A549 (cell line): Measurements from ENCODE around the gene C2. TPM values are rescaled to one million over a fixed set of nuclear protein-coding genes. Genes with fewer than 3 reads are reported as not detected.

ENCODE experiments used
- ATAC-seq, 2 experiments: fragments of 200-7000 bp in 1 of 2; fragments of >200 bp in 1 of 2; cut with Nextera tagmentation in 1 of 2; cut with Tn5 transposase in 1 of 2; 3 replicates each; pipeline versions ENCODE4 v1.8.0 to v1.9.1; 2018 to 2020; ENCODE audit warnings: mild to moderate bottlenecking in 1 of 2, moderate library complexity in 1 of 2
- CTCF ChIA-PET: fragments of 300-600 bp; sonication (Branson Sonifier 250); formaldehyde crosslinking; extraction: SDS; loops from one replicate; lab custom pipeline; 2021; ENCODE audit warnings: antibody characterized with exemption, inconsistent platforms; lab: Yijun Ruan, JAX
- POLR2A ChIA-PET: fragments of 350-600 bp; formaldehyde crosslinking; extraction: SDS; loops from one replicate; lab custom pipeline; 2021; ENCODE audit warnings: antibody characterized with exemption, inconsistent platforms; lab: Yijun Ruan, JAX
- DNase-seq, 2 experiments: peaks; one replicate each; pipeline versions ENCODE4 v3.0.0 to v3.0.0-alpha.2; 2011 to 2016; ENCODE audit warnings: low read depth in 1 of 2, low spot score in 1 of 2
- FAIRE-seq: peaks from 2 replicates; lab custom pipeline; 2011; peaks lifted over from hg19 to GRCh38; lab: Jason Lieb, UNC
- H3K27ac ChIP-seq, 2 experiments: fragments of >200 bp; sonication (Bioruptor Twin); formaldehyde crosslinking; 3 replicates each; pipeline ENCODE4 v1.5.1; 2016 to 2017
- H3K4me1 ChIP-seq: fragments of >200 bp; sonication (Bioruptor Twin); formaldehyde crosslinking; 3 replicates; pipeline ENCODE4 v1.6.1; 2016
- H3K4me2 ChIP-seq: fragments of >200 bp; sonication (Bioruptor Twin); formaldehyde crosslinking; 3 replicates; pipeline ENCODE4 v1.6.1; 2016
- H3K4me3 ChIP-seq: fragments of >200 bp; sonication (Bioruptor Twin); formaldehyde crosslinking; 3 replicates; pipeline ENCODE4 v1.5.1; 2016
- H3K9me3 ChIP-seq: fragments of >200 bp; sonication (Bioruptor Twin); formaldehyde crosslinking; 3 replicates; pipeline ENCODE4 v1.6.1; 2016
- CBX8 ChIP-seq: fragments of 200-600 bp; sonication (generic); IDR thresholded peaks from 2 replicates; pipeline ENCODE4 v1.6.1; 2016
- CHD2 ChIP-seq: fragments of 150-350 bp; IDR thresholded peaks from 2 replicates; pipeline ENCODE4 v1.6.1; 2014; ENCODE audit warnings: low read length; ENCODE audit not compliant: partially characterized antibody
- CHD4 ChIP-seq: fragments of 200-600 bp; sonication (generic); IDR thresholded peaks from 2 replicates; pipeline ENCODE4 v1.6.1; 2016; ENCODE audit warnings: antibody characterized with exemption, mild to moderate bottlenecking, borderline replicate concordance
- EHMT2 ChIP-seq: fragments of 200-600 bp; sonication (generic); IDR thresholded peaks from 2 replicates; pipeline ENCODE4 v1.6.1; 2016; ENCODE audit warnings: antibody characterized with exemption, low read depth, mild to moderate bottlenecking, moderate library complexity
- ESRRA ChIP-seq: fragments of 150-350 bp; IDR thresholded peaks from 2 replicates; pipeline ENCODE4 v1.6.1; 2014; ENCODE audit warnings: mild to moderate bottlenecking, low read length, borderline replicate concordance
- FOSB ChIP-seq: fragments of 250-450 bp; sonication (Bioruptor Pico); IDR thresholded peaks from 2 replicates; pipeline ENCODE4 v1.5.0; 2020; ENCODE audit warnings: mild to moderate bottlenecking, moderate library complexity
- HEYL ChIP-seq: fragments of 250-450 bp; sonication (Bioruptor Pico); IDR thresholded peaks from 2 replicates; pipeline ENCODE4 v1.8.0; 2021; ENCODE audit warnings: mild to moderate bottlenecking, moderate library complexity
- HOXB5 ChIP-seq: fragments of 250-450 bp; sonication (Bioruptor Pico); IDR thresholded peaks from 2 replicates; pipeline ENCODE4 v1.5.0; 2020; ENCODE audit warnings: mild to moderate bottlenecking, moderate library complexity
- JUN ChIP-seq, 2 experiments: fragments of >200 bp; sonication (Bioruptor Twin); formaldehyde crosslinking; IDR thresholded peaks; 2 replicates in 1 of 2; 3 replicates in 1 of 2; pipeline ENCODE4 v1.6.1; 2016 to 2017
- JUNB ChIP-seq: fragments of >200 bp; sonication (Bioruptor Twin); formaldehyde crosslinking; IDR thresholded peaks from 2 replicates; pipeline ENCODE4 v1.6.1; 2016
- KDM1A ChIP-seq: fragments of 200-600 bp; sonication (generic); IDR thresholded peaks from 2 replicates; pipeline ENCODE4 v1.6.1; 2016; ENCODE audit warnings: low read depth, mild to moderate bottlenecking
- MYC ChIP-seq: IDR thresholded peaks from 2 replicates; pipeline ENCODE4 v1.6.1; 2012; ENCODE audit warnings: mild to moderate bottlenecking, inconsistent platforms, low read length, improper control_type of control experiment, borderline replicate concordance
- NPAS2 ChIP-seq: fragments of 250-450 bp; sonication (Bioruptor Pico); IDR thresholded peaks from 2 replicates; pipeline ENCODE4 v1.8.0; 2022; ENCODE audit warnings: mild to moderate bottlenecking, moderate library complexity, borderline replicate concordance
- PHF8 ChIP-seq: fragments of 200-600 bp; sonication (generic); IDR thresholded peaks from 2 replicates; pipeline ENCODE4 v1.6.1; 2016; ENCODE audit warnings: low read depth, mild to moderate bottlenecking, antibody characterized with exemption, moderate library complexity, borderline replicate concordance
- POLR2A ChIP-seq: IDR thresholded peaks from 2 replicates; pipeline ENCODE4 v1.6.1; 2012; ENCODE audit warnings: mild to moderate bottlenecking, low read length
- POLR2AphosphoS2 ChIP-seq: conservative IDR thresholded peaks from 2 replicates; pipeline ENCODE4 v1.6.1; 2012; ENCODE audit warnings: low read length, improper control_type of control experiment, inconsistent platforms
- RAD21 ChIP-seq, 2 experiments: fragments of >200 bp in 1 of 2; sonication (Bioruptor Twin) in 1 of 2; formaldehyde crosslinking in 1 of 2; IDR thresholded peaks in 1 of 2; conservative IDR thresholded peaks in 1 of 2; 2 replicates in 1 of 2; 3 replicates in 1 of 2; pipeline ENCODE4 v1.6.1; 2012 to 2018; ENCODE audit warnings: inconsistent platforms in 1 of 2
- RARB ChIP-seq: fragments of 250-450 bp; sonication (Bioruptor Pico); IDR thresholded peaks from 2 replicates; pipeline ENCODE4 v1.8.0; 2021; ENCODE audit warnings: mild to moderate bottlenecking, moderate library complexity
- RNF2 ChIP-seq: fragments of 200-600 bp; sonication (generic); IDR thresholded peaks from 2 replicates; pipeline ENCODE4 v1.6.1; 2016; ENCODE audit warnings: low read depth, mild to moderate bottlenecking, antibody characterized with exemption, moderate library complexity, borderline replicate concordance
- SMC3 ChIP-seq: fragments of >200 bp; sonication (Bioruptor Twin); formaldehyde crosslinking; IDR thresholded peaks from 3 replicates; pipeline ENCODE4 v1.6.1; 2018; ENCODE audit warnings: inconsistent platforms
- SREBF2 ChIP-seq: fragments of 450-650 bp; IDR thresholded peaks from 2 replicates; pipeline ENCODE4 v1.6.1; 2014; ENCODE audit warnings: mild to moderate bottlenecking, moderate library complexity
- ZNF302 ChIP-seq: fragments of 250-450 bp; sonication (Bioruptor Pico); IDR thresholded peaks from 2 replicates; pipeline ENCODE4 v1.9.0; 2021; ENCODE audit warnings: inconsistent platforms, mild to moderate bottlenecking, moderate library complexity
- ZSCAN20 ChIP-seq: fragments of 250-450 bp; sonication (Bioruptor Pico); IDR thresholded peaks from 2 replicates; pipeline ENCODE4 v1.8.0; 2022; ENCODE audit warnings: mild to moderate bottlenecking, moderate library complexity
- WGBS: methylation state at CpG from one replicate; pipeline ENCODE4 v1.1.6; 2017; ENCODE audit errors: missing lambda C conversion rate; 5-methylcytosine and 5-hydroxymethylcytosine counted together
- polyA plus RNA-seq, 4 experiments: library from polyadenylated mRNA; depleted of rRNA in 3 of 4; stranded (reverse); fragments of >200 nt; fragmentation: RNase III in 1 of 4; extraction: RNeasy Plus Mini Kit Qiagen cat#74134 plus additional on column Dnase treatment in 1 of 4; gene quantifications; 2 replicates in 3 of 4; 3 replicates in 1 of 4; pipeline ENCODE4 v1.2.3, GENCODE V29; 2011 to 2017
- TF ChIP-seq, protein P1 (sequence below): fragments of >200 bp; sonication (Bioruptor Twin); formaldehyde crosslinking; IDR thresholded peaks from 3 replicates; pipeline ENCODE4 v1.6.1; 2016
- TF ChIP-seq, protein P2 (sequence below): fragments of 450-650 bp; IDR thresholded peaks from 2 replicates; pipeline ENCODE4 v1.6.1; 2014; ENCODE audit warnings: antibody characterized with exemption
- TF ChIP-seq, protein P3 (sequence below): fragments of >200 bp; sonication (Bioruptor Twin); formaldehyde crosslinking; IDR thresholded peaks from 3 replicates; pipeline ENCODE4 v1.5.1; 2016
- TF ChIP-seq, protein P4 (sequence below): fragments of 200-600 bp; sonication (generic); IDR thresholded peaks from 2 replicates; pipeline ENCODE4 v1.6.1; 2016; ENCODE audit warnings: antibody characterized with exemption, mild to moderate bottlenecking, moderate library complexity

Gene C2
- polyA plus RNA-seq, 2 of the 4 experiments (the other 2 are of a cell fraction) = 0.22 to 0.87 TPM

DNA sequence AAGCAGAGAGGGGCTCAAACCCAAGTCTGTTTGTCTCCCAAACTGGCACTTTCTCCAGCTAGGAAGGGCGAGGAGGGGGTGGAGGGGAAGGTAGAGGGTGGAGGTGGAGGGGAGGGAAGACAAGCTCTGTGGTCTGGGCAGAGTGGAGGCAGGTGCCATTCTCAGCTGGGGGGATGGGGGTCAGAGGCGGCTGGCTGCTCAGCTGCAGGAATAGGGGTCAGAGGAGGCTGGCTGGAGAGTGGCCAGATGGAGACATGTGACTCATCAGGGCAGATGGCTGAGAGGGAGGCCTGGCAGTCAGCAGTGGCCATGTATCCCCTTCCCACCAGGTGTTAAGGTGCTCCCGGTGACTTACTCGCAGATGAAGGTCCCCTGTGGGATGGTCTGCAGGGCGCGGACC is 45.2 kb upstream of the C2 start:
- no peaks in the 10 kb centered on the region for H3K4me1 ChIP-seq
- no peak overlapping the region for H3K27ac ChIP-seq
- FAIRE-seq (no peak), DNase-seq (no peak), ATAC-seq (0 out of 6 replicates have a peak, but pooled peaks of 1 of the 2 experiments have one; percentile 22)
- ChIA-PET CTCF (interaction anchor here (2.6 kb wide), 1 partner anchor 71 kb away, joined by 6 read pairs; no protein-coding TSS in a partner anchor), POLR2A (no interaction called here)
- H3K9me3 ChIP-seq = no peaks in the 10 kb centered on the region
- 76% methylated on average over 6 of the region's 6 CpGs for WGBS
- H3K4me3 ChIP-seq = no peak overlapping the region
- no peak for TF ChIP-seq EHMT2
- TF ChIP-seq, protein P1, sequence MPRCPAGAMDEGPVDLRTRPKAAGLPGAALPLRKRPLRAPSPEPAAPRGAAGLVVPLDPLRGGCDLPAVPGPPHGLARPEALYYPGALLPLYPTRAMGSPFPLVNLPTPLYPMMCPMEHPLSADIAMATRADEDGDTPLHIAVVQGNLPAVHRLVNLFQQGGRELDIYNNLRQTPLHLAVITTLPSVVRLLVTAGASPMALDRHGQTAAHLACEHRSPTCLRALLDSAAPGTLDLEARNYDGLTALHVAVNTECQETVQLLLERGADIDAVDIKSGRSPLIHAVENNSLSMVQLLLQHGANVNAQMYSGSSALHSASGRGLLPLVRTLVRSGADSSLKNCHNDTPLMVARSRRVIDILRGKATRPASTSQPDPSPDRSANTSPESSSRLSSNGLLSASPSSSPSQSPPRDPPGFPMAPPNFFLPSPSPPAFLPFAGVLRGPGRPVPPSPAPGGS = no peak
- no peak for TF ChIP-seq MYC
- TF ChIP-seq, protein P2, sequence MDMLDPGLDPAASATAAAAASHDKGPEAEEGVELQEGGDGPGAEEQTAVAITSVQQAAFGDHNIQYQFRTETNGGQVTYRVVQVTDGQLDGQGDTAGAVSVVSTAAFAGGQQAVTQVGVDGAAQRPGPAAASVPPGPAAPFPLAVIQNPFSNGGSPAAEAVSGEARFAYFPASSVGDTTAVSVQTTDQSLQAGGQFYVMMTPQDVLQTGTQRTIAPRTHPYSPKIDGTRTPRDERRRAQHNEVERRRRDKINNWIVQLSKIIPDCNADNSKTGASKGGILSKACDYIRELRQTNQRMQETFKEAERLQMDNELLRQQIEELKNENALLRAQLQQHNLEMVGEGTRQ = no peak
- TF ChIP-seq CBX8 = no peak
- no peak for TF ChIP-seq POLR2AphosphoS2
- TF ChIP-seq FOSB (CRISPR knock-in tag) = no peak
- TF ChIP-seq SREBF2 = no peak
- no peak for TF ChIP-seq ESRRA
- H3K4me2 ChIP-seq = no peak overlapping the region

DNA sequence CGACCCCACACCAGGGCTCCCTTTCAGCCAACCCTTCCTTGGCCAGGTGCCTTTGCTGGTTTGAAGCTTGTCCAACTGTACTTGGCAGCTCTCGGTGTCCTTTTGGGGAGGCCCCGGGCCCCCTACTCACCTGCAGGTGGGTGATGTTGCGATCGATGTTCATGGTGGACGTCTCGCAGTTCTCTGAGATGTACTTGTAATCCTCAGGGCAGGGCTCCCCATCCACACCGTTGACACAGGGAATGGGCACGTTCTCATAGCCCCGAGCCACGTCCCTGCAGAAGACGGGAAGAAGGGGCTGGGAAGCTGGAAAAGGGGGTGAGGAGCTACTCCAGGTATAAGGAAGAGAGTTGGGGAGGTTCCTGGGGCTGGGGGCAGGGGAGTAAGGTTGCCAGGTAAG is 43.8 kb upstream of the C2 start:
- FAIRE-seq (no peak), DNase-seq (no peak), ATAC-seq (no peak)
- Histone ChIP-seq H3K4me2 (no peak overlapping the region), H3K4me1 (no peaks in the 10 kb centered on the region), H3K27ac (no peak overlapping the region), H3K4me3 (no peak overlapping the region), H3K9me3 (no peaks in the 10 kb centered on the region)
- POLR2A ChIA-PET = no interaction called here
- CTCF ChIA-PET = interaction anchor here (1.4 to 2.6 kb wide), 3 partner anchors 14 to 69 kb away, joined by 6 to 12 read pairs (median 6); partner anchors contain the start of gene EHMT2
- WGBS = 83% methylated on average over 8 of the region's 12 CpGs
- TF ChIP-seq RAD21 (conservative IDR thresholded peaks at IDR 0.05 in 1 of 2, IDR thresholded peaks at IDR 0.05 in 1 of 2) = no peak
- TF ChIP-seq ZSCAN20 = no peak
- TF ChIP-seq RARB (CRISPR knock-in tag) = no peak
- TF ChIP-seq JUN (IDR thresholded peaks at IDR 0.05) = no peak
- TF ChIP-seq CHD4 = no peak
- TF ChIP-seq SMC3 = no peak
- TF ChIP-seq, protein P3, sequence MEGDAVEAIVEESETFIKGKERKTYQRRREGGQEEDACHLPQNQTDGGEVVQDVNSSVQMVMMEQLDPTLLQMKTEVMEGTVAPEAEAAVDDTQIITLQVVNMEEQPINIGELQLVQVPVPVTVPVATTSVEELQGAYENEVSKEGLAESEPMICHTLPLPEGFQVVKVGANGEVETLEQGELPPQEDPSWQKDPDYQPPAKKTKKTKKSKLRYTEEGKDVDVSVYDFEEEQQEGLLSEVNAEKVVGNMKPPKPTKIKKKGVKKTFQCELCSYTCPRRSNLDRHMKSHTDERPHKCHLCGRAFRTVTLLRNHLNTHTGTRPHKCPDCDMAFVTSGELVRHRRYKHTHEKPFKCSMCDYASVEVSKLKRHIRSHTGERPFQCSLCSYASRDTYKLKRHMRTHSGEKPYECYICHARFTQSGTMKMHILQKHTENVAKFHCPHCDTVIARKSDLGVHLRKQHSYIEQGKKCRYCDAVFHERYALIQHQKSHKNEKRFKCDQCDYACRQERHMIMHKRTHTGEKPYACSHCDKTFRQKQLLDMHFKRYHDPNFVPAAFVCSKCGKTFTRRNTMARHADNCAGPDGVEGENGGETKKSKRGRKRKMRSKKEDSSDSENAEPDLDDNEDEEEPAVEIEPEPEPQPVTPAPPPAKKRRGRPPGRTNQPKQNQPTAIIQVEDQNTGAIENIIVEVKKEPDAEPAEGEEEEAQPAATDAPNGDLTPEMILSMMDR = no peak
- TF ChIP-seq, protein P4, sequence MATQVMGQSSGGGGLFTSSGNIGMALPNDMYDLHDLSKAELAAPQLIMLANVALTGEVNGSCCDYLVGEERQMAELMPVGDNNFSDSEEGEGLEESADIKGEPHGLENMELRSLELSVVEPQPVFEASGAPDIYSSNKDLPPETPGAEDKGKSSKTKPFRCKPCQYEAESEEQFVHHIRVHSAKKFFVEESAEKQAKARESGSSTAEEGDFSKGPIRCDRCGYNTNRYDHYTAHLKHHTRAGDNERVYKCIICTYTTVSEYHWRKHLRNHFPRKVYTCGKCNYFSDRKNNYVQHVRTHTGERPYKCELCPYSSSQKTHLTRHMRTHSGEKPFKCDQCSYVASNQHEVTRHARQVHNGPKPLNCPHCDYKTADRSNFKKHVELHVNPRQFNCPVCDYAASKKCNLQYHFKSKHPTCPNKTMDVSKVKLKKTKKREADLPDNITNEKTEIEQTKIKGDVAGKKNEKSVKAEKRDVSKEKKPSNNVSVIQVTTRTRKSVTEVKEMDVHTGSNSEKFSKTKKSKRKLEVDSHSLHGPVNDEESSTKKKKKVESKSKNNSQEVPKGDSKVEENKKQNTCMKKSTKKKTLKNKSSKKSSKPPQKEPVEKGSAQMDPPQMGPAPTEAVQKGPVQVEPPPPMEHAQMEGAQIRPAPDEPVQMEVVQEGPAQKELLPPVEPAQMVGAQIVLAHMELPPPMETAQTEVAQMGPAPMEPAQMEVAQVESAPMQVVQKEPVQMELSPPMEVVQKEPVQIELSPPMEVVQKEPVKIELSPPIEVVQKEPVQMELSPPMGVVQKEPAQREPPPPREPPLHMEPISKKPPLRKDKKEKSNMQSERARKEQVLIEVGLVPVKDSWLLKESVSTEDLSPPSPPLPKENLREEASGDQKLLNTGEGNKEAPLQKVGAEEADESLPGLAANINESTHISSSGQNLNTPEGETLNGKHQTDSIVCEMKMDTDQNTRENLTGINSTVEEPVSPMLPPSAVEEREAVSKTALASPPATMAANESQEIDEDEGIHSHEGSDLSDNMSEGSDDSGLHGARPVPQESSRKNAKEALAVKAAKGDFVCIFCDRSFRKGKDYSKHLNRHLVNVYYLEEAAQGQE = no peak
- TF ChIP-seq HEYL = no peak
- no peak for TF ChIP-seq KDM1A
- TF ChIP-seq, protein P1 = no peak
- TF ChIP-seq POLR2A = no peak
- no peak for TF ChIP-seq HOXB5 (CRISPR knock-in tag)
- no peak for TF ChIP-seq CHD2
- TF ChIP-seq JUNB = no peak
- no peak for TF ChIP-seq ZNF302 (CRISPR knock-in tag)
- no peak for TF ChIP-seq PHF8
- TF ChIP-seq NPAS2 = no peak
- TF ChIP-seq EHMT2 = no peak
- TF ChIP-seq RNF2 = no peak
